IPS-18c (cell line): Measurements from ENCODE around the gene UGT1A4.

Experiments
- H3K4me3 ChIP-seq: 2 replicates; pipeline ENCODE4 v1.7.0; 2013; ENCODE audit warnings: low read depth, mild to moderate bottlenecking, low read length, moderate library complexity; ENCODE audit not compliant: insufficient read depth
- H3K9me3 ChIP-seq: one replicate; pipeline ENCODE4 v1.6.1; 2013; ENCODE audit warnings: mild to moderate bottlenecking, low read length, moderate library complexity; ENCODE audit not compliant: control insufficient read depth, insufficient read depth

UGT1A4 gene

GRCh38 chr2:233794128-233794658, 75.7 kb downstream of the UGT1A4 start:
- Histone ChIP-seq H3K9me3 (peaks cover 2% of the 10 kb centered on the region), H3K4me3 (no peak overlapping the region)

DNA sequence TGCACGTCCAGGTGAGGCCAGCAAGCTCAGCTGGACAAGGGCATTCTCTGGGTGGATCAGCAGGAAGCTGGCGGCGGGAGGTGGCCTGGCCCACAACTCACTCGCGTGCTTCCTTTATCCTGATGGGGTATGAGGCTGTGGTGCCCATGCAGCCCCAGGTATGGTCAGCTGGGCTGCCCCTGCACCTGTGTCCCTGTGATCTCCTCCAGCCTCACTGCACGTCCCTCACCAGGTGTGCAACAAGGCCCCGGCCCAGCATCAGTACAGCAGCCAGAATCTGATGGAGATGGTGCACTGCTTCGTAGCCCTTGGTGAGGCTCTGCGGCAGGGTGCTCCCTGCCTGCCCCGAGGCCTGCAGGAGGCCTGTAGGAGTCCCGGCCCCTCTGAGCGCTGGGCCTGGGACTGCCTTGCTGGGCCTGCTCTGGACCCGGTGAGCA, 77.2 kb downstream of the UGT1A4 start:
- Histone ChIP-seq H3K9me3 (peaks cover 2% of the 10 kb centered on the region), H3K4me3 (no peak overlapping the region)

DNA sequence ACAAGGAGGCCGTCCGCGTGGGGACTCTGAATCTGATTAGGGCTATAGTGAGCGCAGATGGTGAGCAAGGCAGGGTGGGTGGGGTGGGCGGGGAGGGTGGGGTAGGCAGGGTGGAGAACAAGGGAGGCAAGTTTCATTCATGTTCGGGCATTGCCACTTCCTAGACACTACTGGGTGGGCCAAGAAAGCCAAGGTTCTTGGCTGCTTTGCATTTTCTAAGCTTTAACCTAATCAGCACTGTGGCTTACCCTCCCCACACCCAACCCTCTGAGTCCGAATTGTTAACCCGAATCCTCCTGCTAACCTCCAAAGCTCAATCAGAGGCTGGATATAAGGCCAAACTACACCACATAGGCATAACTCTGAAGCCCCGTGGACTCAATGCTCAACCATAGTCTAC, 77.7 kb downstream of the UGT1A4 start:
- H3K9me3 ChIP-seq: peaks cover 2% of the 10 kb centered on the region
- no peak overlapping the region for H3K4me3 ChIP-seq

- Histone ChIP-seq H3K4me3 (no peak overlapping the region), H3K9me3 (no peaks in the 10 kb centered on the region)
Observed at GRCh38 chr2:233798335-233799086, 80.0 kb downstream of the UGT1A4 start.

GRCh38 chr2:233799087-233799665, 80.6 kb downstream of the UGT1A4 start:
- no peaks in the 10 kb centered on the region for H3K9me3 ChIP-seq
- no peak overlapping the region for H3K4me3 ChIP-seq

GRCh38 chr2:233799716-233800115, 81.2 kb downstream of the UGT1A4 start:
- Histone ChIP-seq H3K4me3 (no peak overlapping the region), H3K9me3 (no peaks in the 10 kb centered on the region)

GRCh38 chr2:233800208-233800607, 81.7 kb downstream of the UGT1A4 start:
- Histone ChIP-seq H3K4me3 (no peak overlapping the region), H3K9me3 (no peaks in the 10 kb centered on the region)

DNA sequence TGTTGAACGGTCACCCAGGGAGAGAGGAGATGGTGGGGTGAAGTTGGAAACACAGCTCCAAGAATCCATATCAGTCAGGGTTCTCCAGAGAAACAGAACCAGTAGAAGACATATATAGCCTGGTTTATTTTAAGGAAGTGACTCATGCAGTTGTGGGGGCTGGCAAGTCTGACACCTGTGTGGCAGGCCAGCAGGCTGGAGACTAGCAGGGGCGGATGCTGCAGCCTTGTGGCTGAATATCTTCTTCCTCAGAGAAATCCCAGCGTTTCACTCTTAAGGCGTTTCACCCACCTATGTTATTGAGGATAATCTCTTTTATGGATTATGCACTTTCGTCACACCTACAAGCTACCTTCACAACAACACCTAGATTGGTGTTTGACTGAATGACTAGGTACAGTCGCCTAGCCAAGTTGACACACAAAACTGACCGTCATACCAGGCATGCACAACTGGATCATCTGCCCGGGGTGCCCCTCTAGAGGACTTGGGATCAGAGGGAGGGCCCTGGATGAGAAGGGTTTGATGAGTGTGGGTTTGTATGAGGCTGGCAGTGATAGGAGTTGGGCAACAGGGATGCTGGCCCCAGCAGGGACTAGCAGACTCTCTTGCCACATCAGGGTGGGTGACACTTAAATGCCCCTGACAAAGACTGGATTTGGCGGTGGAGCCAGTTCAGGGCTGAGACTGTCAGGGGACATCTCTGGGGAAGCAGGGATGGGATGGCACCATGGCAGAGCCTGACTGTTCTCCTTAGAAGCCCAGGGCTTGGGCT, 83.0 kb downstream of the UGT1A4 start:
- H3K9me3 ChIP-seq: no peaks in the 10 kb centered on the region
- no peak overlapping the region for H3K4me3 ChIP-seq

- Histone ChIP-seq H3K9me3 (no peaks in the 10 kb centered on the region), H3K4me3 (no peak overlapping the region)
Observed at GRCh38 chr2:233802132-233802815, 83.7 kb downstream of the UGT1A4 start.

GRCh38 chr2:233803292-233803911, 84.9 kb downstream of the UGT1A4 start:
- no peak overlapping the region for H3K4me3 ChIP-seq
- H3K9me3 ChIP-seq: peaks cover 2% of the 10 kb centered on the region

DNA sequence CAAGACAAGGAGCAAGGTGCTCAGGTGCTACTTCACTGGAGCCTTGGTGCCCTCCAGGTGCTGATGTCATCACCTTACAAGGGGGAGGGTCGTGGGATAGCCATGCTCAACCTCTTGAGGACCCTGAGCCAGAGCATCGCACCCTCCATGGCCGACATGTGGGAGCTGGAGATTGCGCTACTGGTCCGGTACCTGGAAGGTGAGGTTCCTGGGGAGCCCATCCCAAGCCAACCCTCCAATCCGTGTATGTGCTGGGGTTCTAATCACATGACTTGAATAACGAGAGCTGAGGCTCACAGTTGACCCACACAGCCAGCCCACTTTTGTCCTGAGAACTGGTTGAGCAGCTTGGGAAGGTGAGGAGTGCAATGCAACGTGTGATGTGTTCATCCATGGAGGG, 85.5 kb downstream of the UGT1A4 start:
- Histone ChIP-seq H3K9me3 (peaks cover 2% of the 10 kb centered on the region), H3K4me3 (no peak overlapping the region; the same call in 1 of the 2 replicates)

- H3K4me3 ChIP-seq: no peak overlapping the region
- H3K9me3 ChIP-seq: peaks cover 2% of the 10 kb centered on the region
Observed at GRCh38 chr2:233807215-233807865, 88.8 kb downstream of the UGT1A4 start.

DNA sequence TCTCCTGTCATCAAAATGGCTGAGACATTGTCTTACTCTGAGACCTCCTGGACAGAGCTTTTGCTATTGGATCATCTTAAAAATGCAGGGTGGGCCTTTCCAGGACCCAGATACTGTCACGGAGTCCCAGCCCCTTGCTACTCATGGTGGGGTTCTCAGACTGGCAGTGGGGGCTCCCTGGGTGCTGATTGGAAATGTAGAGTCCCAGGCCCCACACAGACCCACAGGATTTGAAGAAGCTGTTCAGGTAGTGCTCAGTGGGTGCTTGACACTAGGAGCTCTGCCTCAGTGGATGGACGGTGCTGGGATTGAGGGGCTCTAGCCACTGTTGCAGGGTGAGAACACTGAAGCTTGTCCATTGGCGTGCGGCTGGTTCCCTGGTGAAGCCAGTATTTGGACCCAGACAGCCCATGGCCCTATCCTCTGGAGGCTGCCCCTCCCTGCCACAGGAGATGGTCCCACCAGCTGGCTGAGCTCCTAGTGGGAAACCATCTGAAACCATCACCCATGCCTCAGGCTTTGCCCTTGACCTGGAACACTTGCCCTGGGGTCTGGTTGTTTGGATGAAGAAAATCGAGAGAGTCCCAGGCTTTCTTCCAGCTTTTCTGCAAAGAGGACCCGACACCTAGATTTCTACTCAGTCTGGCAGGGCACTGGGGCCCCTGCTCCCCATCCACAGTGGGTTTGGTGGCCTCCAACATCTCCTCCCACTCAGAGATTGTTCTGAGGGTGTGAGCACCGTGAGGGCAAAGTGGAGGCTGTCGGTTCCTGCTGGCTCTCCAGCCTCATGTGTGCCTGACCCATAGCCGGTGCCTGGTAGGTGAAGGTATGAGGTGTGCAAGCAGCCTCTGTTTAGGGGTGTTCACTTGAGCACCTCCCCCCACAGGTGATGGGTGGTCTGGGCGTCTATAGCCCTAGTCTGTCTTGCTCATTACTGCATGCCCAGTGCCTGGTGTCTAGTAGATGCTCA, 89.7 kb downstream of the UGT1A4 start:
- Histone ChIP-seq H3K4me3 (no peak overlapping the region), H3K9me3 (peaks cover 2% of the 10 kb centered on the region)

DNA sequence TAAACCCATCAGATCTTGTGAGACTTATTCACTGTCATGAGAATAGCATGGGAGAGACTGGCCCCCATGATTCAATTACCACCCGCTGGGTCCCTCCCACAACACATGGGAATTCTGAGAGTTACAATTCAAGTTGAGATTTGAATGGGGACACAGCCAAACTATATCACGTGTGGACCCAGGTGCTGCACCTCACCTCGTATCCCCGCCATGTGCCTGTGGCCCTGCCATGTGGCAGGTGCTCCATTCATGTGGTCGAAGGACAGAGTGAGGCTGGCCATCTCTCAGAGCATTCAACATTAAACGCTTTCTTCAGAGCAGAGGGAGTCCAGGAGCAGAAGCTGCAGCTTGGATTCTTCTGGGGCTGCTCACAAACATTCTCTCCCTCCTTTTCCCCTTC, 91.8 kb downstream of the UGT1A4 start:
- H3K9me3 ChIP-seq: peaks cover 2% of the 10 kb centered on the region
- H3K4me3 ChIP-seq: no peak overlapping the region

- peaks cover 2% of the 10 kb centered on the region for H3K9me3 ChIP-seq
- H3K4me3 ChIP-seq: no peak overlapping the region
Observed at GRCh38 chr2:233811087-233811486, 92.6 kb downstream of the UGT1A4 start.
